ENCODE results near the gene CABP2. TPM values are rescaled to one million over a fixed set of nuclear protein-coding genes. Genes with fewer than 3 reads are reported as not detected.

CABP2 gene
- total RNA-seq, 1 donor from 2014 or later: not detected

- no peak for DNase-seq
- intact Hi-C loops (cut with micrococcal nuclease): loop anchor here (10.0 kb wide), 1 partner anchor 109 kb away; the partner anchor contains the start of gene RAD9A
- Histone ChIP-seq H3K27me3 (ENCODE audit: low read depth) (no peaks in the 10 kb centered on the region), H3K27ac (replicated peaks) (peak overlapping the region; percentile 100), H3K4me3 (peak overlapping the region; percentile 97), H3K9me3 (replicated peaks) (no peaks in the 10 kb centered on the region), H3K4me1 (peaks cover 68% of the 10 kb centered on the region), H3K36me3 (peaks cover 29% of the 10 kb centered on the region)
- no peak for TF ChIP-seq CTCF (IDR thresholded peaks at IDR 0.05; ENCODE audit: borderline replicate concordance)
Observed at GRCh38 chr11:67504005-67504949, 19.0 kb downstream of the CABP2 start.

DNA sequence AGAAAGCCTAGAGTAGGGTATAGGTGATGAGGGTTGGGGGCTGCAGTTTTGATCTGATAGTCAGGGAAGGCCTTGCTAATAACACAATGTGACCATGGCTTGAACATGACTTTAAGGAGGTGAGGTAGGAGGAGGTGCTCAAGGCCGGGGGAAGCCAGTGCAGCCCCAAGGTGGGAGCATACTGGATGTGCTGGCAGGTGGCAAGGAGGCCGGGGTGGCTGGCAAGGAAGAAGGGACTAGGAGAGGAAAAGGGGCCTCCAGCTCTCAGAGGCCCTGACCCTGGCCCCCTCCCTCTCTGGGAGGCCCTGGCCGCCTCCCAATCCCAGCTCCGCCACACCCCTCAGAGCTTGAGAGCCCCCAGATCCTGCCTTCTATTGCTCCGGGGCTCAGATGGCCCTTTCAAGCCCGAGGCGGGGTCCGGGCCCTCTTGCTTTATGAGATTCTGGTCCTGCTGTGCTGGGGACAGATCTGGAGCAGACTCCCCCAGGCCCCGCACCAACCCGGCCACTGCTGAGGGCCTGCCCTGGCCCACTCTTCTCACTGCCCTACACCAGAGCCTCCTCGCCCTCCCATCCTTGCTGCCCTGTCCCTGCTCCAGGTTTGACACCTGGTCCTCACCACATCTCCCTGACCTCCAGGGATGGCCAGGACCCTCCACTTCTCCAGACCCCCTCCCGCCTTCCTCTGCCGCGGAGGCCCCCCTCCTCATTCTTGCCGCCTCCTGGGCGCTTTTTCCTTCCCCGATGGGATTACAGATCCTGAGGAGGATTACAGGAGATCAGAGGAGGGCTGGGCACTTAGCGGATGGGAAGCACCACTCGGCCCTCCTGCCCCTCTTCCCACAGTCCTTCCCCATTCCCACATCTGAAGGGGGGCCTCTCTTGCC, 19.9 kb downstream of the CABP2 start:
- Histone ChIP-seq H3K27ac (replicated peaks) (peak overlapping the region; percentile 100), H3K4me1 (peaks cover 69% of the 10 kb centered on the region)

DNA sequence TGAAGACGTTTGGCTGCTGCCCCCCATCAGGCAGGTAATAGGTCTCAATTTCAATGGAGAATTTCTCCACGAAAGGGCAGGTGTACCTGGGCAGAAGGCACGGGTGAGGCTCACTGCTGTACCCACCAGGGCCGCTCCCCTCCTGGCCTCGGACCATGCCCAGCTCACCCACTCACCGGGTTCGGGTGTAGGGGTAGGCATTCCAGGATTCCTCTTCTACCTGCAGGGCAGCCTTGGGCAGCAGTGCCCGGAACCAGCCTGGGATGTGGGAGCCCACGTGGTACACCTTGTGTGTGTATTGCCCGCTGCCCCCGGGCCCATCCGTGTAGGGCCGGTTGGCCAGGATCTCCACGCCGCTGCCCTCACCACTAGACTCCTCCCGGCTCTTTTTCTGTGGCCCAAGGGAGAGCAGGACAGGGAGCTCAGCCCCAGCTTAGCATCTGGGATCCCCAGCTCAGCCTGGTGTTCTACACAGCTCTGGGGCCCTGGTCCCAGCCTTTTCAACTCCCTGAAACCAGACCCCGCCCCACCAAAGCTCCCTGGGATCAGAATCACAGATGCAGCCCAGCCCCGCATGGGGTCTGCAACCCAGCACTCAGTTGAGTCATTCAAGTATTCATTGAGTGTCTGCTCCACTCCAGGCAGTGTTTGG, 20.8 kb downstream of the CABP2 start:
- DNase-seq: no peak
- Histone ChIP-seq H3K4me1 (peaks cover 67% of the 10 kb centered on the region), H3K36me3 (peaks cover 39% of the 10 kb centered on the region), H3K27me3 (ENCODE audit: low read depth) (no peaks in the 10 kb centered on the region), H3K9me3 (replicated peaks) (no peaks in the 10 kb centered on the region), H3K27ac (replicated peaks) (no peak overlapping the region), H3K4me3 (no peak overlapping the region)
- no peak for TF ChIP-seq CTCF (IDR thresholded peaks at IDR 0.05; ENCODE audit: borderline replicate concordance)
- intact Hi-C loops (cut with micrococcal nuclease): loop anchor here (10.0 kb wide), 1 partner anchor 108 kb away; the partner anchor contains the start of gene RAD9A

More for the DNA sequence above, 19.9 kb downstream of the CABP2 start:
- Histone ChIP-seq H3K4me3 (peak overlapping the region; percentile 97), H3K9me3 (replicated peaks) (no peaks in the 10 kb centered on the region), H3K27me3 (ENCODE audit: low read depth) (no peaks in the 10 kb centered on the region), H3K36me3 (peaks cover 30% of the 10 kb centered on the region)
- TF ChIP-seq CTCF (IDR thresholded peaks at IDR 0.05; ENCODE audit: borderline replicate concordance): no peak
- DNase-seq: no peak
- intact Hi-C loops (cut with micrococcal nuclease): loop anchor here (10.0 kb wide), 1 partner anchor 109 kb away; the partner anchor contains the start of gene RAD9A

DNA sequence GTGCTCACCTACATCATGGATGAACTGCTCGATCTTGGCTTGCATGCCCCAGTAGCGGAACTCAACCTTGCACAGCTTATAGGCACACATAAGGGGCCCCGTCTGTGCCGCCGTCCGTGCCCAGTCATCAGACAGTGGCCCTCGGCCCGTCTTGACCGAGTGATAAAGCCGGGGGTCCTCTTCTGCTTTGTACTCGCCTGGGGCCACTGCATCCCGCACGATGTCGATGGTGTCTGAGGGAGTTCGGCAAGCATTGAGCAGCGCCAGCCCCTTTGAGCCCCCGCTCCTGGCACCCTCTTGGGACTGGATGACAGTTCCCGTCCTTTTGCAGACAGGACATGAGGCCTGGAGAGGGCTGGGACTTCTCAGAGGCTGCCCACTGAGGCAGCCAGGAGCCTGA, 21.4 kb downstream of the CABP2 start:
- Histone ChIP-seq H3K9me3 (replicated peaks) (no peaks in the 10 kb centered on the region), H3K27me3 (ENCODE audit: low read depth) (no peaks in the 10 kb centered on the region), H3K4me3 (no peak overlapping the region), H3K36me3 (peaks cover 39% of the 10 kb centered on the region), H3K27ac (replicated peaks) (no peak overlapping the region), H3K4me1 (peaks cover 61% of the 10 kb centered on the region)
- no peak for DNase-seq
- intact Hi-C loops (cut with micrococcal nuclease): loop anchor here (10.0 kb wide), 1 partner anchor 107 kb away; the partner anchor contains the start of gene RAD9A
- TF ChIP-seq CTCF (IDR thresholded peaks at IDR 0.05; ENCODE audit: borderline replicate concordance): no peak
